WTC11 (cell line): ENCODE results near the gene B3GAT1. TPM values are rescaled to one million over a fixed set of nuclear protein-coding genes. Genes with fewer than 3 reads are reported as not detected.

Experiments used
- CREB1 ChIP-seq: sonication (generic); formaldehyde crosslinking; IDR thresholded peaks from 2 replicates; pipeline ENCODE4 v1.8.0; 2023; ENCODE audit warnings: mild to moderate bottlenecking, missing genetic modification reagents
- CTCF ChIP-seq: fragments of 200-600 bp; IDR thresholded peaks from 2 replicates; pipeline ENCODE4 v1.8.0; 2022; ENCODE audit warnings: antibody characterized with exemption
- E2F4 ChIP-seq: sonication (generic); formaldehyde crosslinking; IDR thresholded peaks from 2 replicates; pipeline ENCODE4 v1.8.1; 2022; ENCODE audit warnings: low read depth, mild to moderate bottlenecking, moderate library complexity, missing genetic modification reagents, borderline replicate concordance
- E2F5 ChIP-seq: sonication (generic); formaldehyde crosslinking; IDR thresholded peaks from 2 replicates; pipeline ENCODE4 v1.8.1; 2022; ENCODE audit warnings: mild to moderate bottlenecking, moderate library complexity, missing genetic modification reagents
- ETV6 ChIP-seq: sonication (generic); formaldehyde crosslinking; IDR thresholded peaks from 2 replicates; pipeline ENCODE4 v1.8.1; 2022; ENCODE audit warnings: mild to moderate bottlenecking, missing genetic modification reagents
- FOXJ3 ChIP-seq: sonication (generic); formaldehyde crosslinking; IDR thresholded peaks from 2 replicates; pipeline ENCODE4 v1.9.0; 2021; ENCODE audit warnings: missing genetic modification reagents, mild to moderate bottlenecking, borderline replicate concordance
- FOXP4 ChIP-seq: sonication (generic); formaldehyde crosslinking; IDR thresholded peaks from 2 replicates; pipeline ENCODE4 v1.8.0; 2022; ENCODE audit warnings: mild to moderate bottlenecking, missing genetic modification reagents
- GRHL2 ChIP-seq: fragments of 250-450 bp; sonication (Bioruptor Pico); IDR thresholded peaks from 2 replicates; pipeline ENCODE4 v1.8.0; 2022; ENCODE audit warnings: mild to moderate bottlenecking, moderate library complexity; ENCODE audit not compliant: insufficient replicate concordance, severe bottlenecking
- GTF2I ChIP-seq: fragments of 250-450 bp; sonication (Bioruptor Pico); conservative IDR thresholded peaks from 2 replicates; pipeline ENCODE4 v1.4.0; 2021; ENCODE audit warnings: mild to moderate bottlenecking
- HMGA2 ChIP-seq: fragments of 250-450 bp; sonication (Bioruptor Pico); IDR thresholded peaks from 2 replicates; pipeline ENCODE4 v1.4.0; 2021; ENCODE audit warnings: mild to moderate bottlenecking, moderate library complexity
- JAZF1 ChIP-seq: fragments of 250-450 bp; sonication (Bioruptor Pico); IDR thresholded peaks from 2 replicates; pipeline ENCODE4 v1.9.0; 2021; ENCODE audit warnings: moderate library complexity, mild to moderate bottlenecking, inconsistent platforms
- MLX ChIP-seq: sonication (generic); formaldehyde crosslinking; IDR thresholded peaks from 2 replicates; pipeline ENCODE4 v1.8.1; 2023; ENCODE audit warnings: mild to moderate bottlenecking, missing genetic modification reagents, moderate library complexity
- NFYB ChIP-seq: sonication (generic); formaldehyde crosslinking; conservative IDR thresholded peaks from 2 replicates; pipeline ENCODE4 v1.8.0; 2022; ENCODE audit warnings: low read depth, missing genetic modification reagents
- NR3C1 ChIP-seq: sonication (generic); formaldehyde crosslinking; conservative IDR thresholded peaks from 2 replicates; pipeline ENCODE4 v1.8.1; 2023; ENCODE audit warnings: low read depth, mild to moderate bottlenecking, missing genetic modification reagents
- OVOL2 ChIP-seq: fragments of 250-450 bp; sonication (Bioruptor Pico); IDR thresholded peaks from 2 replicates; pipeline ENCODE4 v1.9.0; 2021; ENCODE audit warnings: mild to moderate bottlenecking, borderline replicate concordance
- PRDM15 ChIP-seq: sonication (generic); formaldehyde crosslinking; IDR thresholded peaks from 2 replicates; pipeline ENCODE4 v1.8.0; 2022; ENCODE audit warnings: missing genetic modification reagents
- PRRX2 ChIP-seq: fragments of 250-450 bp; sonication (Bioruptor Pico); IDR thresholded peaks from 2 replicates; pipeline ENCODE4 v1.8.0; 2021; ENCODE audit warnings: mild to moderate bottlenecking
- STAT6 ChIP-seq: sonication (generic); formaldehyde crosslinking; conservative IDR thresholded peaks from 2 replicates; pipeline ENCODE4 v1.8.1; 2023; ENCODE audit warnings: mild to moderate bottlenecking, low read depth, missing genetic modification reagents, moderate library complexity
- TEAD1 ChIP-seq: sonication (generic); formaldehyde crosslinking; IDR thresholded peaks from 2 replicates; pipeline ENCODE4 v1.8.0; 2022; ENCODE audit warnings: mild to moderate bottlenecking, missing genetic modification reagents
- USF1 ChIP-seq: sonication (generic); formaldehyde crosslinking; IDR thresholded peaks from 2 replicates; pipeline ENCODE4 v1.8.0; 2022; ENCODE audit warnings: mild to moderate bottlenecking, missing genetic modification reagents
- ZNF263 ChIP-seq: sonication (generic); formaldehyde crosslinking; IDR thresholded peaks from 2 replicates; pipeline ENCODE4 v1.8.1; 2022; ENCODE audit warnings: low read depth, mild to moderate bottlenecking, moderate library complexity, missing genetic modification reagents
- ZNF512 ChIP-seq: sonication (generic); formaldehyde crosslinking; IDR thresholded peaks from 2 replicates; pipeline ENCODE4 v1.8.1; 2022; ENCODE audit warnings: missing genetic modification reagents, borderline replicate concordance
- total RNA-seq: library from RNA; stranded (reverse); gene quantifications from 3 replicates; pipeline ENCODE4 v1.2.3, GENCODE V29; 2021

The B3GAT1 gene
- total RNA-seq, 1 experiment from 2014 or later, result 30.0 TPM

- TF ChIP-seq E2F5 (CRISPR knock-in tag) (no peak), MLX (CRISPR knock-in tag) (no peak), HMGA2 (CRISPR knock-in tag) (no peak), PRDM15 (no peak), CTCF (peak; percentile 77), NFYB (CRISPR knock-in tag) (no peak), GRHL2 (CRISPR knock-in tag) (no peak), OVOL2 (no peak), FOXP4 (CRISPR knock-in tag) (no peak; the same call in 1 of the 2 replicates), E2F4 (CRISPR knock-in tag) (no peak), USF1 (CRISPR knock-in tag) (peak; percentile 44; the same call in 1 of the 2 replicates), FOXJ3 (no peak), GTF2I (no peak), CREB1 (0 out of 2 replicates have a peak, but pooled peaks have one; percentile 16), JAZF1 (CRISPR knock-in tag) (no peak), ZNF263 (CRISPR knock-in tag) (no peak), PRRX2 (CRISPR knock-in tag) (no peak), NR3C1 (CRISPR knock-in tag) (no peak), ETV6 (CRISPR knock-in tag) (peak; percentile 69; the same call in 1 of the 2 replicates), ZNF512 (CRISPR knock-in tag) (no peak), STAT6 (CRISPR knock-in tag) (no peak), TEAD1 (CRISPR knock-in tag) (peak; percentile 71)
These were observed 51.8 kb downstream of the B3GAT1 start (continued) for GRCh38 chr11:134360050-134360835.
